ENCODE data around the gene RAB3A. TPM values are rescaled to one million over a fixed set of nuclear protein-coding genes. Genes with fewer than 3 reads are reported as not detected.

The RAB3A gene
- total RNA-seq, 1 experiment from 2014 or later, result 6.7 TPM

GRCh38 chr19:18230941-18231734 is 27.3 kb upstream of the RAB3A start:
- Histone ChIP-seq H3K27ac (ENCODE audit: low read length) (no peak overlapping the region), H3K9me3 (ENCODE audit: low read length) (no peaks in the 10 kb centered on the region), H3K9ac (ENCODE audit: low read length) (no peak overlapping the region), H3K36me3 (ENCODE audit: low read depth, low read length) (no peaks in the 10 kb centered on the region), H4K20me1 (ENCODE audit: low read length) (no peaks in the 10 kb centered on the region), H3K79me2 (ENCODE audit: low read length) (no peaks in the 10 kb centered on the region), H3K27me3 (ENCODE audit: low read length) (no peaks in the 10 kb centered on the region), H3K4me2 (ENCODE audit: low read length) (no peak overlapping the region), H3K4me3 (ENCODE audit: low read length) (no peak overlapping the region), H3K4me1 (ENCODE audit: insufficient read depth, low read length) (no peaks in the 10 kb centered on the region), H3F3A (ENCODE audit: low read length, unreplicated experiment) (no peaks in the 10 kb centered on the region), H3K9me2 (replicated peaks; ENCODE audit: low read length) (no peaks in the 10 kb centered on the region), H2AFZ (ENCODE audit: low read length) (no peak overlapping the region)
- CTCF ChIA-PET, result interaction anchor here (0.6 kb wide), 1 partner anchor 27 kb away, joined by 3 read pairs; the partner anchor contains the start of gene RAB3A
- ATAC-seq (no peak), DNase-seq (no peak)
- POLR2A ChIA-PET (ENCODE audit: unreplicated experiment), result no interaction called here
- intact Hi-C loops (cut with micrococcal nuclease), result no loop called here
- TF ChIP-seq EZH2phosphoT487 (IDR thresholded peaks at IDR 0.05; ENCODE audit: borderline replicate concordance, low read length) (no peak), EZH2 (IDR thresholded peaks at IDR 0.05; ENCODE audit: low read length, unreplicated experiment) (no peak)
- TF ChIP-seq, protein P1, sequence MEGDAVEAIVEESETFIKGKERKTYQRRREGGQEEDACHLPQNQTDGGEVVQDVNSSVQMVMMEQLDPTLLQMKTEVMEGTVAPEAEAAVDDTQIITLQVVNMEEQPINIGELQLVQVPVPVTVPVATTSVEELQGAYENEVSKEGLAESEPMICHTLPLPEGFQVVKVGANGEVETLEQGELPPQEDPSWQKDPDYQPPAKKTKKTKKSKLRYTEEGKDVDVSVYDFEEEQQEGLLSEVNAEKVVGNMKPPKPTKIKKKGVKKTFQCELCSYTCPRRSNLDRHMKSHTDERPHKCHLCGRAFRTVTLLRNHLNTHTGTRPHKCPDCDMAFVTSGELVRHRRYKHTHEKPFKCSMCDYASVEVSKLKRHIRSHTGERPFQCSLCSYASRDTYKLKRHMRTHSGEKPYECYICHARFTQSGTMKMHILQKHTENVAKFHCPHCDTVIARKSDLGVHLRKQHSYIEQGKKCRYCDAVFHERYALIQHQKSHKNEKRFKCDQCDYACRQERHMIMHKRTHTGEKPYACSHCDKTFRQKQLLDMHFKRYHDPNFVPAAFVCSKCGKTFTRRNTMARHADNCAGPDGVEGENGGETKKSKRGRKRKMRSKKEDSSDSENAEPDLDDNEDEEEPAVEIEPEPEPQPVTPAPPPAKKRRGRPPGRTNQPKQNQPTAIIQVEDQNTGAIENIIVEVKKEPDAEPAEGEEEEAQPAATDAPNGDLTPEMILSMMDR (conservative IDR thresholded peaks at IDR 0.05; ENCODE audit: low read depth, low read length), result no peak
- BruUV-seq (replicated peaks), result no TSS peak

GRCh38 chr19:18229915-18230314 is 26.1 kb upstream of the RAB3A start:
- no peak overlapping the region for H2AFZ ChIP-seq (ENCODE audit: low read length)
- H3K9me2 ChIP-seq (replicated peaks; ENCODE audit: low read length), result no peaks in the 10 kb centered on the region
- no peaks in the 10 kb centered on the region for H3K79me2 ChIP-seq (ENCODE audit: low read length)
- H3K9me3 ChIP-seq (ENCODE audit: low read length), result no peaks in the 10 kb centered on the region
- DNase-seq, result no peak
- TF ChIP-seq, protein P1 (conservative IDR thresholded peaks at IDR 0.05; ENCODE audit: low read depth, low read length), result no peak
- TF ChIP-seq EZH2phosphoT487 (IDR thresholded peaks at IDR 0.05; ENCODE audit: borderline replicate concordance, low read length) (no peak), EZH2 (IDR thresholded peaks at IDR 0.05; ENCODE audit: low read length, unreplicated experiment) (no peak)
- no peak overlapping the region for H3K27ac ChIP-seq (ENCODE audit: low read length)
- ChIA-PET POLR2A (ENCODE audit: unreplicated experiment) (no interaction called here), CTCF (no interaction called here)
- H4K20me1 ChIP-seq (ENCODE audit: low read length), result no peaks in the 10 kb centered on the region
- no TSS peak for BruUV-seq (replicated peaks)
- intact Hi-C loops (cut with micrococcal nuclease), result no loop called here
- H3K27me3 ChIP-seq (ENCODE audit: low read length), result peaks cover 9% of the 10 kb centered on the region
- ATAC-seq, result no peak
- H3K4me1 ChIP-seq (ENCODE audit: insufficient read depth, low read length), result peaks cover 4% of the 10 kb centered on the region; the same call in 1 of the 2 replicates
- no peak overlapping the region for H3K9ac ChIP-seq (ENCODE audit: low read length)
- no peak overlapping the region for H3K4me2 ChIP-seq (ENCODE audit: low read length)
- H3F3A ChIP-seq (ENCODE audit: low read length, unreplicated experiment), result no peaks in the 10 kb centered on the region
- no peaks in the 10 kb centered on the region for H3K36me3 ChIP-seq (ENCODE audit: low read depth, low read length)
- no peak overlapping the region for H3K4me3 ChIP-seq (ENCODE audit: low read length)

DNA sequence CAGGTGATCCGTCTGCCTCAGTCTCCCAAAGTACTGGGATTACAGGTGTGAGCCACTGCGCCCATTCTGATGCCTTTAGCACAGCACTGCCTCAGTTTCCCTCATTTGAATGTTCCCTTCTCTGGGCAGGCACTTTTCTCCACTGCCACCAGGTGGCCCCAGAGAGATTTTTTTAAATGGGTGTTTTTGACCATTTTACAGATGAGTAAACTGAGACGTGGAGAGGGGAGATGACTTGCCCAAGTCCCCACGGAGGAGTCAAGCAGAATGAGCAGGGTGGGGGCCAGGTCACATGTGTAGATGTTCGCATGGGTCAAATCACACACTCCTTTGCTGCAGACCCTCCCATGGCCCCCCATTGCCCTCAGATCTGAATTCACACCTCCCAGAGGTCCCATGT is 25.6 kb upstream of the RAB3A start:
- Histone ChIP-seq H3K27ac (ENCODE audit: low read length) (no peak overlapping the region), H4K20me1 (ENCODE audit: low read length) (no peaks in the 10 kb centered on the region), H3F3A (ENCODE audit: low read length, unreplicated experiment) (no peaks in the 10 kb centered on the region), H3K4me2 (ENCODE audit: low read length) (no peak overlapping the region), H3K9me2 (replicated peaks; ENCODE audit: low read length) (no peaks in the 10 kb centered on the region), H2AFZ (ENCODE audit: low read length) (no peak overlapping the region), H3K9me3 (ENCODE audit: low read length) (no peaks in the 10 kb centered on the region), H3K4me1 (ENCODE audit: insufficient read depth, low read length) (peaks cover 8% of the 10 kb centered on the region; the same call in 1 of the 2 replicates), H3K9ac (ENCODE audit: low read length) (no peak overlapping the region), H3K4me3 (ENCODE audit: low read length) (no peak overlapping the region), H3K27me3 (ENCODE audit: low read length) (peaks cover 9% of the 10 kb centered on the region), H3K79me2 (ENCODE audit: low read length) (no peaks in the 10 kb centered on the region), H3K36me3 (ENCODE audit: low read depth, low read length) (no peaks in the 10 kb centered on the region)
- no TSS peak for BruUV-seq (replicated peaks)
- no peak for DNase-seq
- intact Hi-C loops (cut with micrococcal nuclease), result no loop called here
- no peak for TF ChIP-seq EZH2 (IDR thresholded peaks at IDR 0.05; ENCODE audit: low read length, unreplicated experiment)
- TF ChIP-seq, protein P1 (conservative IDR thresholded peaks at IDR 0.05; ENCODE audit: low read depth, low read length), result peak; percentile 54
- CTCF ChIA-PET, result no interaction called here
- POLR2A ChIA-PET (ENCODE audit: unreplicated experiment), result no interaction called here
- no peak for ATAC-seq
